Mucosa of descending colon (tissue), 3 donors: Measurements from ENCODE around the gene CTAG1B. TPM values are rescaled to one million over a fixed set of nuclear protein-coding genes. Genes with fewer than 3 reads are reported as not detected.
"Not testable (repeated sequence)": the region's sequence is repeated elsewhere in the genome, so short reads cannot be mapped to it uniquely, and the experiment has no call there.

Source experiments
- ATAC-seq: fragments of 200-7000 bp; cut with Tn5 transposase; one replicate; pipeline ENCODE4 v1.9.1; 2020; ENCODE audit warnings: mild to moderate bottlenecking, moderate library complexity
- DNase-seq, 3 donors: peaks; one replicate each; pipeline ENCODE4 v3.0.0-alpha.2; 2020
- H3K36me3 ChIP-seq: fragments of 200-600 bp; one replicate; pipeline ENCODE4 v1.8.0; 2021; ENCODE audit warnings: low read depth, mild to moderate bottlenecking
- H3K4me1 ChIP-seq: fragments of 200-600 bp; one replicate; pipeline ENCODE4 v1.8.0; 2021; ENCODE audit warnings: low read depth, mild to moderate bottlenecking
- H3K4me3 ChIP-seq: fragments of 200-600 bp; one replicate; pipeline ENCODE4 v1.8.0; 2021; ENCODE audit warnings: mild to moderate bottlenecking
- H3K9me3 ChIP-seq: fragments of 200-600 bp; one replicate; pipeline ENCODE4 v1.8.0; 2021; ENCODE audit warnings: mild to moderate bottlenecking
- CTCF ChIP-seq: fragments of 200-600 bp; IDR thresholded peaks from one replicate; pipeline ENCODE4 v1.8.0; 2022; ENCODE audit warnings: antibody characterized with exemption, mild to moderate bottlenecking
- intact Hi-C, 2 donors: fragments of 100-400 bp; cut with DNase I in 1 of 2; cut with micrococcal nuclease in 1 of 2; formaldehyde crosslinking; loops; one replicate each; pipeline versions ENCODE4 v1.11.0 to v1.11.1; 2022; cut with DNase I, micrococcal nuclease
- total RNA-seq, 3 donors: library from RNA; stranded (reverse); fragmentation: NEBNext Ultra II Directional in 2 of 3; extraction: Animal tissue kit (Norgen Biotek cat#: 25700) in 2 of 3; gene quantifications; one replicate each; pipeline versions ENCODE4 v1.2.1 to v1.2.4, GENCODE V29; 2021 to 2023
- donor health status: DM: no; HTN: no; CAD: no; lungs with moderate emphysema.
- donor health status: DM: no; HTN: no; CAD: no.
- donor health status: DM: no; HTN: yes; CAD: no.

Gene CTAG1B
- total RNA-seq, 3 donors from 2014 or later, result not detected

DNA sequence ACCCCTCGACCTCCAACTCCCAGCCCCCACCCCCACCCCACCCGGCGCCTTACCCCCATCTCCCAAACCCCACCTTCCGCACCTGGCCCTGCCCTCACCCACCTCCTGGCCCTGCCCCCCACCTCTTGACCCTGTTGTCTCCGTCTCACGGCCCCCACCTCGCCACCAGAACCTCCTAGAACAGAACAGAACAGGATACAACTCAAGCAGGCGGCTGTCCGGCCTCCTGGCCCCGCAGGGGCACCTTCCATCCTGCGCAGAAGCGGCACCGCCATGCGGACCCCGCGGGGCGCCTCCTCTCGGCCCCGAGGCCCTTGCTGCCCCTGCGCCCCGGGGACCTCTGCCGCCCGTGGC lies 33.9 kb upstream of the CTAG1B start:
- H3K4me3 ChIP-seq, result no peak overlapping the region
- H3K9me3 ChIP-seq, result no peaks in the 10 kb centered on the region
- no peak for TF ChIP-seq CTCF
- no peaks in the 10 kb centered on the region for H3K4me1 ChIP-seq
- intact Hi-C loops, result no loop called here
- no peaks in the 10 kb centered on the region for H3K36me3 ChIP-seq
- DNase-seq, result no peak
- no peak for ATAC-seq

GRCh38 chrX:154652311-154653047 lies 33.4 kb upstream of the CTAG1B start:
- DNase-seq, result no peak
- no peak for ATAC-seq
- no peak overlapping the region for H3K4me3 ChIP-seq
- H3K4me1 ChIP-seq, result no peaks in the 10 kb centered on the region
- no peak for TF ChIP-seq CTCF
- H3K9me3 ChIP-seq, result no peaks in the 10 kb centered on the region
- no peaks in the 10 kb centered on the region for H3K36me3 ChIP-seq
- intact Hi-C loops, result no loop called here

- H3K4me3 ChIP-seq, result no peak overlapping the region
- ATAC-seq, result no peak
- no peak for TF ChIP-seq CTCF
- no peak for DNase-seq
- H3K36me3 ChIP-seq, result no peaks in the 10 kb centered on the region
- H3K9me3 ChIP-seq, result no peaks in the 10 kb centered on the region
- intact Hi-C loops, result no loop called here
- H3K4me1 ChIP-seq, result no peaks in the 10 kb centered on the region
Observed at GRCh38 chrX:154650221-154650510, 31.1 kb upstream of the CTAG1B start.

DNA sequence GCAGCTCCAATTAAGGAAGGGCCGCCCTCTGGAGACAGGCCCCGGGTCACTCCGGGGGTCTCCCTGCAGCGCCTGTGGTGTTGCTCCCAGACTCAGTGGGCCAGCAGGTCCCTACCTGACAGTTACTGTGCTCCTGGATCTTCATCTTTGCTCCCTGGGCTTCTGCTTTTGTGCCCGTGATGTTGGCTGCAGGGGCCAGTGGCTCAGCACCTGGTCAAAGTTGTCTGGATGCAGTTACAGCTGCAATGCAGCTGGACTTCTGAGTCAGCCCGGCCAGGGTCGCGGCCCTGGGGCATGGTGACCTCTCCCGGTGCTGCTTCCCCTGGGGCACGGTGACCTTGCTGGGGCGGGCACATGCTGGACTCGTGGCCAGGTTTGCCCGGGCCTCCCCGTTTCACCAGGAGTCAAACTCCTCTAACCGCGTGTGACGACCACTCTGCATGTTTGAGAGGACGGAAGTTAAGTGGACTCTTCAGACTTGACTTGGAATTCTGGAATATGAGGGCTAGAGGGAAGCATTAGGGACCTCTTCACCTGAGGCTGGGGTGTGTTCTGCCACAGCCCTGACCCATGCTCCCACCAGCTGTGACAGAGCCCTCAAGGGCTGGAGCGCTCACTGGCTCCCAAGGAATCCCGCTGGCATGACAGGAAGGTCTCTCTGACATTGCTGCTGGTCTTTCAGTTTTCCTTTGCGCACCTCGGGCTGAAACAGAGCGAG lies 30.6 kb upstream of the CTAG1B start:
- Histone ChIP-seq H3K4me3 (no peak overlapping the region), H3K4me1 (no peaks in the 10 kb centered on the region), H3K9me3 (no peaks in the 10 kb centered on the region), H3K36me3 (no peaks in the 10 kb centered on the region)
- intact Hi-C loops, result no loop called here
- TF ChIP-seq CTCF, result no peak
- no peak for ATAC-seq
- no peak for DNase-seq

GRCh38 chrX:154648931-154649330 lies 29.8 kb upstream of the CTAG1B start:
- no peaks in the 10 kb centered on the region for H3K36me3 ChIP-seq
- no peak for ATAC-seq
- DNase-seq, result no peak
- no peak for TF ChIP-seq CTCF
- no peak overlapping the region for H3K4me3 ChIP-seq
- no peaks in the 10 kb centered on the region for H3K9me3 ChIP-seq
- intact Hi-C loops, result no loop called here
- H3K4me1 ChIP-seq, result no peaks in the 10 kb centered on the region

DNA sequence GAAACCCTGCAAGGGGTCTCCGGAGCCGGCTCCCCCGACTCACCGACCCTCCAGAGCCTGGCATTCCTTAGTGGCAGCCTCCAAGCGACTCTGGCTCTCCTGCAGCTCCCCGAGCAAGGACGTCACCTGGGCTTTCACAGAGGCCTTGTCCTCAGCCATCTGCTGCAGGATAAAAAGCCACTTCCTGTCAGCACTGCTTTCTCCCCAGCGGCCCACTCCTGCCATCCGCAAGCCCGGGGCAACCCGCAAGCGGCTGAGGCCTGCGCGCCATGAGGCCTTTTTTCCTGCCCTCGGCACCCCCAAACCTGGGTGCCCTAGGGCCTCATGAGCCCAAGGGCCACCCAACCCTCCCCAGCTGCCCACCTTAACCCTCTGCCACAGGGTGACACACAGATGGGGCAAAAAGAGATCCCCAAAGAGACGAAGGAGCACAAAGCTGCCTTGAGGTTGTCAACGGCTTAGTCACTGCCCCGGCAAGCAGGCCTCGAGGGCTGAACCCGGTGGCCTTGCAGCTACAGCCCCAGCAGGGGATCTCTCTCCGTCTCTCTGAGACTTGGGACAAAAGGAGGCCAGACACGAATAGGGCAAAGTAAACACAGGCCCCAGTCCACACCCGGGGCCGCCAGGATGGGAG lies 26.8 kb upstream of the CTAG1B start:
- peak; percentile 15 for ATAC-seq
- DNase-seq, H3K4me1 ChIP-seq, H3K9me3 ChIP-seq, H3K36me3 ChIP-seq, intact Hi-C loops, H3K4me3 ChIP-seq: not testable (repeated sequence)

DNA sequence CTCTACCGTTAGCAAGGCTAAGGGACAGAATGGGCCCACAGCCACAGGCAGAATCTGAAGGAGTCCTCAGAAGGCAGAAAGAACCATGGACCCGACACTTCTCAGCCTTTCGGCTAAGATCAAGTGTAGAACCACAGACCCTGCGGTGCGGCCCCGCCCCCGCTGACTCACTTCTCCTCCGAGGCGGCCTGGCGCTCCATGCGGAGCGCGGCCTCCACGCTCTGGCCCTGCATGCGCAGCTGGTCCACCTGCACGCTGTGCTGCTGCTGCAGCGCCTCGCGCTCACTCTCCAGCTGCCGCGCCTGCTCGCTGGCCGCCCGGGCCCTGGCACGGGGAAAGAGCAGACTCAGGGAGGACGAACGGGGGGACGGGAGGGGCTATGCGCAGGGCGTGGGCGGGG lies 24.6 kb upstream of the CTAG1B start:
- H3K4me1 ChIP-seq, DNase-seq, ATAC-seq, intact Hi-C loops, H3K36me3 ChIP-seq, H3K4me3 ChIP-seq, H3K9me3 ChIP-seq: not testable (repeated sequence)

- DNase-seq, H3K9me3 ChIP-seq, H3K4me3 ChIP-seq, intact Hi-C loops, H3K36me3 ChIP-seq, H3K4me1 ChIP-seq, ATAC-seq: not testable (repeated sequence)
Observed at GRCh38 chrX:154641740-154642139, 22.7 kb upstream of the CTAG1B start.

DNA sequence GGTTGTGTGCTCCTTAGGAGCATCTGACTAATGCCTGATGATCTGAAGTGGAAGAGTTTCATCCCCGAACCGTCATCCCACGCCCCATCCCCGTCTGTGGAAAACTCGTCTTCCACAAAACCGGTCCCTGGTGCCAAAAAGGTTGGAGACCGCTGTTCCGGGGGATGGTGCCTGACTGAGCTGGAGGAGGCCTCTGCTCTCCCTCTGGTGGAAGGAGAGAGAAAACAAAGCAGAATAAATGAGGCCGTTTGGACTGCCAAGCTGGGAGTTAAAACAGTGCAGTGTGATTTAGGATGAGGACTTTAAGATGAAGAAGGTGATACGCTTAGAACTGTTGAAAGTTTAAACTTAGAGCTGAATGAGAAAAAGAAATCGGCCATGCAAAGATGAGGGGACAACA lies 14.6 kb upstream of the CTAG1B start:
- H3K9me3 ChIP-seq, intact Hi-C loops, H3K4me1 ChIP-seq, H3K36me3 ChIP-seq, DNase-seq, ATAC-seq, H3K4me3 ChIP-seq: not testable (repeated sequence)
